Esophagus squamous epithelium (tissue), 4 donors: ENCODE results near the gene MTA2.

Experiments used
- POLR2A ChIP-seq, 4 donors: fragments of 450-650 bp; IDR thresholded peaks; one replicate each; pipeline ENCODE4 v1.6.1; 2017; ENCODE audit warnings: antibody characterized with exemption in 4 of 4, mild to moderate bottlenecking in 4 of 4, moderate library complexity in 3 of 4
- TF ChIP-seq, protein P1 (sequence below), 6 experiments: fragments of 450-650 bp in 4 of 6; fragments of 200-600 bp in 2 of 6; sonication (generic) in 2 of 6; IDR thresholded peaks; one replicate each; pipeline ENCODE4 v1.5.1; 2016 to 2019; ENCODE audit warnings: antibody characterized with exemption in 6 of 6, mild to moderate bottlenecking in 4 of 6, moderate library complexity in 4 of 6

GRCh38 chr11:62610403-62610802 lies 8.7 kb upstream of the MTA2 start:
- TF ChIP-seq, protein P1, sequence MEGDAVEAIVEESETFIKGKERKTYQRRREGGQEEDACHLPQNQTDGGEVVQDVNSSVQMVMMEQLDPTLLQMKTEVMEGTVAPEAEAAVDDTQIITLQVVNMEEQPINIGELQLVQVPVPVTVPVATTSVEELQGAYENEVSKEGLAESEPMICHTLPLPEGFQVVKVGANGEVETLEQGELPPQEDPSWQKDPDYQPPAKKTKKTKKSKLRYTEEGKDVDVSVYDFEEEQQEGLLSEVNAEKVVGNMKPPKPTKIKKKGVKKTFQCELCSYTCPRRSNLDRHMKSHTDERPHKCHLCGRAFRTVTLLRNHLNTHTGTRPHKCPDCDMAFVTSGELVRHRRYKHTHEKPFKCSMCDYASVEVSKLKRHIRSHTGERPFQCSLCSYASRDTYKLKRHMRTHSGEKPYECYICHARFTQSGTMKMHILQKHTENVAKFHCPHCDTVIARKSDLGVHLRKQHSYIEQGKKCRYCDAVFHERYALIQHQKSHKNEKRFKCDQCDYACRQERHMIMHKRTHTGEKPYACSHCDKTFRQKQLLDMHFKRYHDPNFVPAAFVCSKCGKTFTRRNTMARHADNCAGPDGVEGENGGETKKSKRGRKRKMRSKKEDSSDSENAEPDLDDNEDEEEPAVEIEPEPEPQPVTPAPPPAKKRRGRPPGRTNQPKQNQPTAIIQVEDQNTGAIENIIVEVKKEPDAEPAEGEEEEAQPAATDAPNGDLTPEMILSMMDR (IDR thresholded peaks at IDR 0.05), result no peak
- TF ChIP-seq POLR2A (IDR thresholded peaks at IDR 0.05), result no peak
